ENCODE data around the gene DNAH1.
A peak's percentile ranks its signal among the peaks of the same experiment; 100 is the strongest.

DNAH1 gene

DNA sequence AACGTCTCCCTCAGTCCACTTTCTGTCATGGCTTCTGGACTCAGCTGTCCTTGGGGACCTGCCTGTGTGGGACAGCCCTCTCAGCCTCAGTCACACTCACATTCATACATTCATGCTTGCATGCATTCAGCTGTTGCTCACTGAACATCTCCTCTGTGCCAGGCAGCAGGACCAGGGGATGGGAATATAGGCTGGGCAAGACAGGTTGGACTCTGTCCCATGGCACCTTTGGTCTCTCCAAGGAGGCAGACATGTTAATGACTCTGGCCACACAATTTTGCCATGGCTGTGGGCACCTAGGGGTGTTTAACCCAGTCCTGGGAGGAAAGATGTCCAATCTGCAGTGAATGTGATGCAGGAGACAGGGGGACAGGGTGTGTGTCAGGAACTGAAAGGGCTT is 7.8 kb upstream of the DNAH1 start:
- no peaks in the 10 kb centered on the region for H4K20me1 ChIP-seq
- no peaks in the 10 kb centered on the region for H3K27me3 ChIP-seq
- H3K4me1 ChIP-seq: peaks cover 44% of the 10 kb centered on the region
- no peak overlapping the region for H3K4me3 ChIP-seq
- peak overlapping the region; percentile 19; the same call in 1 of the 2 replicates for H3K4me2 ChIP-seq
- no peak for TF ChIP-seq Cebpa-rat (IDR thresholded peaks at IDR 0.05)
- no peak overlapping the region for H3K27ac ChIP-seq
- no peaks in the 10 kb centered on the region for H3K9me3 ChIP-seq
- H3K36me3 ChIP-seq: peaks cover 24% of the 10 kb centered on the region
- H3K9ac ChIP-seq: no peak overlapping the region

DNA sequence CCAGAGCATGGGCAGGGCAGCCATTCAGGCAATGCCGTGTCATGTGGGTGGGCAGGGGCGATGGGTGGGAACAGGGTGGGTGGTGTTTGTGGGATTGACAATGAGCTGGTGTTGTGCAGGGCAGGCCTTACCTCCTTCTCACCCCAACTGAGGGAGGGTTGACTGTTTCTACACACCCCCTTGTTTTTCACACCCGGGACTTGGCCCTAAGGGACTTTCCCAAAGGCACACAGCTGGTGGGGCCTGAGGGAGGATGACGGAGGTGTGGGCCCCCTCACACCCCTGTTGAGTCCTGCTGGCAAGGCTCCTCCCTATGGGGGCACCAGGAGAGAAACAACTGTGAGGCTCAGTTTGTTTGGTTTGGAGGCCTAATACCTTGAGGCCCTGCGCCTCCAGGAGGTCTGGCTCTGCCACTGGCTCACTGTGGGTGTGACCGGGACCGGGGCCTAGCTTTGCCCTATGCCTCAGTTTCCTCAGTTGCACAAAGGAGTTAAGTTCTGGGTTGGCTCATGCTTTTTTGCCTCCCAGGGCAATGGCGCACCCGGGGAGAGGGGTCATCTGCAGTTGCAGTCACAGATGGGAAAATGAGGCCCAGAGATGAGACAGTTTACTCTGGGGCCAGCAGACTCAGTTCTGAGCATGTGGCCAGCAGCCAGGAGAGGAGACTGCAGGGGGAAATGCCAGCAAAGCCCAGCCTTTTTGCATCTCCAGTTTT is 5.1 kb upstream of the DNAH1 start:
- H3K27me3 ChIP-seq: no peaks in the 10 kb centered on the region
- TF ChIP-seq Cebpa-rat (IDR thresholded peaks at IDR 0.05): no peak
- peak overlapping the region; percentile 75 for H3K4me2 ChIP-seq
- H3K4me1 ChIP-seq: peaks cover 71% of the 10 kb centered on the region
- H3K27ac ChIP-seq: peak overlapping the region; percentile 66
- H3K4me3 ChIP-seq: no peak overlapping the region
- peaks cover 15% of the 10 kb centered on the region; the same call in 1 of the 2 replicates for H3K36me3 ChIP-seq
- H3K9ac ChIP-seq: peak overlapping the region; percentile 50
- no peaks in the 10 kb centered on the region for H3K9me3 ChIP-seq
- H4K20me1 ChIP-seq: no peaks in the 10 kb centered on the region

GRCh38 chr3:52311576-52312119 is 4.5 kb upstream of the DNAH1 start:
- TF ChIP-seq Cebpa-rat (IDR thresholded peaks at IDR 0.05): no peak
- Histone ChIP-seq H3K27me3 (no peaks in the 10 kb centered on the region), H3K9me3 (no peaks in the 10 kb centered on the region), H3K27ac (peak overlapping the region; percentile 66), H3K36me3 (peaks cover 15% of the 10 kb centered on the region; the same call in 1 of the 2 replicates), H3K9ac (peak overlapping the region; percentile 50), H3K4me2 (peak overlapping the region; percentile 75), H3K4me1 (peaks cover 74% of the 10 kb centered on the region), H4K20me1 (no peaks in the 10 kb centered on the region), H3K4me3 (no peak overlapping the region)

GRCh38 chr3:52313188-52313773 is 2.8 kb upstream of the DNAH1 start:
- Histone ChIP-seq H3K4me1 (peaks cover 77% of the 10 kb centered on the region), H3K9me3 (no peaks in the 10 kb centered on the region), H3K27me3 (no peaks in the 10 kb centered on the region), H3K36me3 (peaks cover 15% of the 10 kb centered on the region; the same call in 1 of the 2 replicates), H3K9ac (peak overlapping the region; percentile 73; the same call in 1 of the 2 replicates), H4K20me1 (peaks cover 8% of the 10 kb centered on the region; the same call in 1 of the 2 replicates), H3K4me2 (peak overlapping the region; percentile 79), H3K4me3 (no peak overlapping the region; the same call in 1 of the 2 replicates), H3K27ac (peak overlapping the region; percentile 91)
- TF ChIP-seq Cebpa-rat (IDR thresholded peaks at IDR 0.05): no peak

DNA sequence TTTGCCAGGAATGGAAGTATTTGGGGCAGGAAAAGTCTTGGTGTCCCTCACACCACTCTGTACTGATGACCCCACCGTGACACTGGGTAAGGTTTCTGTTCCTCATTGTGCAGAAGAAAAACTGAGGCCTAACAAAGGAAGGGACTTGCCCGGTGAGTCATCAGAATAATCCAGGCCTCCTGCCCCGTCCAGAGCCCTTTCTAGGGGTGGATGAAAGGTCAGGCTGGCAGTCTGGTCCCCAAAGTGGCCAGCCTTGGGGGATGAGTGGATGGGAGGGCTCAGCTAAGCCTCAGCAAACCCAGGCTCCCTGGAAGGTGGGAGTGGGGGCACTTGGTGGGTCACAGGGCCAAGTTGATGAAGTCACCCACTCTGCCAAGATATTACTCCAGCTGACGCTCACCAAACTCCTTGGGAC is 2.3 kb upstream of the DNAH1 start:
- Histone ChIP-seq H3K4me2 (peak overlapping the region; percentile 79), H3K27me3 (no peaks in the 10 kb centered on the region), H3K27ac (peak overlapping the region; percentile 91), H3K9me3 (no peaks in the 10 kb centered on the region), H3K9ac (peak overlapping the region; percentile 73), H3K4me3 (peak overlapping the region; percentile 41), H4K20me1 (peaks cover 8% of the 10 kb centered on the region; the same call in 1 of the 2 replicates), H3K36me3 (peaks cover 15% of the 10 kb centered on the region; the same call in 1 of the 2 replicates), H3K4me1 (peaks cover 76% of the 10 kb centered on the region)
- no peak for TF ChIP-seq Cebpa-rat (IDR thresholded peaks at IDR 0.05)

- Histone ChIP-seq H3K9ac (peak overlapping the region; percentile 73; the same call in 1 of the 2 replicates), H3K9me3 (no peaks in the 10 kb centered on the region), H3K4me3 (peak overlapping the region; percentile 41), H4K20me1 (peaks cover 8% of the 10 kb centered on the region; the same call in 1 of the 2 replicates), H3K27ac (peak overlapping the region; percentile 91), H3K4me2 (peak overlapping the region; percentile 79), H3K36me3 (peaks cover 11% of the 10 kb centered on the region; the same call in 1 of the 2 replicates), H3K4me1 (peaks cover 76% of the 10 kb centered on the region), H3K27me3 (no peaks in the 10 kb centered on the region)
- no peak for TF ChIP-seq Cebpa-rat (IDR thresholded peaks at IDR 0.05)
These were observed 1.6 kb upstream of the DNAH1 start for GRCh38 chr3:52314489-52314888.

DNA sequence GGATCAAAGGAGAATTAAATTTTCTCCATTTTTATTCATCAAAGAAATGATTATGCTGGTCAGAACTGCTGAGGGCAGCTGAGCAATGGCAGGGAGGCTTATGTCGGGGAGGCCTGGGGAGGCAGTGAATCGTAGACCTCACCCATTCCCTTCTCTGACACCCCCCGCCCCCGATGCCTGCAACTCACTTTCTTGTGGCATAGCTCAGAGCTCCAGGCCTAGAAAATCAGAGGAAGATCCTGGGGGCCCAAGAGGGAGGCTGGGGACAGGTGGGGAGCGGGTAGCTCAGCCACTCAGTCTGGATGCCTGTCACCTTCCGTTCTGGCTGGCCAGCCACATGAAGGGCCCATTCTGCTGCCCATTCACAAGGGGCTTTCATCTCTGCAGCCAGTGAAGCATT is 1.1 kb upstream of the DNAH1 start:
- Histone ChIP-seq H3K9ac (no peak overlapping the region; the same call in 1 of the 2 replicates), H4K20me1 (peaks cover 8% of the 10 kb centered on the region; the same call in 1 of the 2 replicates), H3K27ac (peak overlapping the region; percentile 91), H3K4me1 (peaks cover 76% of the 10 kb centered on the region), H3K4me3 (no peak overlapping the region), H3K27me3 (no peaks in the 10 kb centered on the region), H3K4me2 (peak overlapping the region; percentile 79), H3K36me3 (0 out of 2 replicates have a peak, but pooled peaks cover 5% of the 10 kb centered on the region), H3K9me3 (no peaks in the 10 kb centered on the region)
- TF ChIP-seq Cebpa-rat (IDR thresholded peaks at IDR 0.05): no peak

- no peaks in the 10 kb centered on the region for H3K36me3 ChIP-seq
- H4K20me1 ChIP-seq: peaks cover 8% of the 10 kb centered on the region; the same call in 1 of the 2 replicates
- peak overlapping the region; percentile 40 for H3K4me3 ChIP-seq
- H3K4me1 ChIP-seq: peaks cover 54% of the 10 kb centered on the region
- no peaks in the 10 kb centered on the region for H3K27me3 ChIP-seq
- TF ChIP-seq Cebpa-rat (IDR thresholded peaks at IDR 0.05): no peak
- no peaks in the 10 kb centered on the region for H3K9me3 ChIP-seq
- H3K27ac ChIP-seq: no peak overlapping the region
- H3K4me2 ChIP-seq: peak overlapping the region; percentile 90
- H3K9ac ChIP-seq: peak overlapping the region; percentile 17; the same call in 1 of the 2 replicates
These were observed 1.3 kb downstream of the DNAH1 start for GRCh38 chr3:52317208-52318000.

DNA sequence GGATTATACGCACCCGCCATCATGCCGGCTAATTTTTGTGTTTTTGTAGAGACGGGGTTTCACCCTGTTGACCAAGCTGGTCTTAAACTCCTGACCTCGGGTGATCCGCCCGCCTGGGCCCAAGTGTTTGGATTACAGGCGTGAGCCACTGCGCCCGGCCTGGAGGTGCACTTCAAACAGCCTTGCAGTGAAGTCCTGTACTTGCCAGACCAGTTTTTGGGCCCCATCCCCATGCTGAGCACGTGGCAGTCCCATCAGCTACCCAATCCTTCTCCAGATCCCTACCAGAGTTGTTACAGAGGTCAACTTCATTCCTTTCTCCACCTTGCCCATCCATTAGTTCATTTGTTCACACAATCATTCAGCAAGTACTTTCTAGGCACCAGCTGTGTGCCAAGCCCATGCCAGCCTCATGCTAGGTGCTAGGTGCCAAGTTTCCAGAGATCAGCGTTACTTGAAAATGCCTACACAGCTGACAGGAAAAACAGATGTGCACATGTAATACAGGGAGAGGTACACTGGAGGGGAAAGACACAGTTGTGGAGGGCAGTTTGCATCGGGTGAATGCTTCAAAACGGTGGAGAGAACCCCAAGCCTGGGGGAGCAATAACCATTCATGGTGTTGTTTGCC is 2.2 kb downstream of the DNAH1 start:
- Histone ChIP-seq H4K20me1 (peaks cover 8% of the 10 kb centered on the region; the same call in 1 of the 2 replicates), H3K27me3 (no peaks in the 10 kb centered on the region), H3K4me1 (peaks cover 45% of the 10 kb centered on the region), H3K9me3 (no peaks in the 10 kb centered on the region), H3K4me2 (peak overlapping the region; percentile 90), H3K27ac (no peak overlapping the region), H3K9ac (no peak overlapping the region), H3K36me3 (no peaks in the 10 kb centered on the region), H3K4me3 (no peak overlapping the region)
- no peak for TF ChIP-seq Cebpa-rat (IDR thresholded peaks at IDR 0.05)
